ENCODE measurements around the gene BBS12.

GRCh38 chr4:122688529-122689140 is 43.9 kb upstream of the BBS12 start:
- TF ChIP-seq POLR2A (IDR thresholded peaks at IDR 0.05; ENCODE audit: low read depth, low read length) (no peak), POLR2AphosphoS5 (IDR thresholded peaks at IDR 0.05; ENCODE audit: low read depth, low read length) (no peak)
